ENCODE data around the gene NKPD1.

NKPD1 gene

GRCh38 chr19:45128146-45128545 lies 32.6 kb downstream of the NKPD1 start:
- in situ Hi-C loops (cut with MboI; ENCODE audit: low sequenced_read_pairs, unreplicated experiment) = no loop called here
- TF ChIP-seq, protein P1, sequence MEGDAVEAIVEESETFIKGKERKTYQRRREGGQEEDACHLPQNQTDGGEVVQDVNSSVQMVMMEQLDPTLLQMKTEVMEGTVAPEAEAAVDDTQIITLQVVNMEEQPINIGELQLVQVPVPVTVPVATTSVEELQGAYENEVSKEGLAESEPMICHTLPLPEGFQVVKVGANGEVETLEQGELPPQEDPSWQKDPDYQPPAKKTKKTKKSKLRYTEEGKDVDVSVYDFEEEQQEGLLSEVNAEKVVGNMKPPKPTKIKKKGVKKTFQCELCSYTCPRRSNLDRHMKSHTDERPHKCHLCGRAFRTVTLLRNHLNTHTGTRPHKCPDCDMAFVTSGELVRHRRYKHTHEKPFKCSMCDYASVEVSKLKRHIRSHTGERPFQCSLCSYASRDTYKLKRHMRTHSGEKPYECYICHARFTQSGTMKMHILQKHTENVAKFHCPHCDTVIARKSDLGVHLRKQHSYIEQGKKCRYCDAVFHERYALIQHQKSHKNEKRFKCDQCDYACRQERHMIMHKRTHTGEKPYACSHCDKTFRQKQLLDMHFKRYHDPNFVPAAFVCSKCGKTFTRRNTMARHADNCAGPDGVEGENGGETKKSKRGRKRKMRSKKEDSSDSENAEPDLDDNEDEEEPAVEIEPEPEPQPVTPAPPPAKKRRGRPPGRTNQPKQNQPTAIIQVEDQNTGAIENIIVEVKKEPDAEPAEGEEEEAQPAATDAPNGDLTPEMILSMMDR (IDR thresholded peaks at IDR 0.05; ENCODE audit: borderline replicate concordance, control extremely low read depth, extremely low read depth, insufficient read depth, missing control alignments) = no peak
- DNase-seq (ENCODE audit: low spot score) = no peak

DNA sequence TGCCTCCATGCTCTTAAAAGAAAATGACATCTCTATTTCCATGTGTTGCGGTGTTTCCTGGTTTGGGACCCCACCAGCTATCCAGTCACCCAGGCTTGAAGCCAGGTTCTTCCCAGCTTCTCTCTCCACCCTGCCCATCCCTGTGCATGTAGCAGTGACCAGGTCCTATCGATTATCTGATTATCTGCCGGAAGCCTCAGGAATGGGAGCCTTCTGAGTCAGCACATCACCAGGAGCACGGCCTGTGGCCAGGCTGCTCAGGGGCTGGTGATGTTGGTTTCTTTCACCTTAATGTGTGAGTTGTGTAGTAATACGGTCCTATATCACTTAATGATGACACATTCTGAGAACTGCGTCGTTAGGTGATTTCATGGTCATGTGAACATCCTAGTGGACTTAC lies 34.1 kb downstream of the NKPD1 start:
- TF ChIP-seq, protein P1 (IDR thresholded peaks at IDR 0.05; ENCODE audit: borderline replicate concordance, control extremely low read depth, extremely low read depth, insufficient read depth, missing control alignments) = no peak
- DNase-seq (ENCODE audit: low spot score) = no peak
- in situ Hi-C loops (cut with MboI; ENCODE audit: low sequenced_read_pairs, unreplicated experiment) = no loop called here

DNA sequence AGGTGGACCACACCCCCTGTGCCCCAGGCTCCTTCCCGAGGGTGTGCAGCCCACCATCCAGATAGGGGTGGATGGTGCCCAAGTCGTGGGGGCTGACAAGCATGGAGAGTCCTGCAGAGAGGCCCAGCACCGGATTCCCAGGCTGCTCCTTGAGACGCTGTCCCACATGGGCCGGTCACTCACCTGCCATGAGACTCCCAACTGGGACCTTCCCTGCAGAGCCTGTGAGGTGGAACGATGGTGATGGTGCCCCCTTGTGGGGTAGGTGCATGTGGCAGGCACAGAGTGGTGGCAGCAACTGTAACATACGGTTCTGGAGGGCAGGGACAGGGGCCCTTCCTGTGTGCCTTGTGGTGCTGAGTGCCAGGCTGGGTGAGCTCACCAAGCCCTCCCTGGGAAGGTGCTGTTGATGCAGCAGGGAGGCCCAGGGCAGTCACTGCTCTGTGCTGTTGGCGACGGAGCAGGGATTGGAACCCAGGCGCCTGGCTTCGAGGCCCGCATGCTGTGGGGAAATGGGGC lies 34.7 kb downstream of the NKPD1 start:
- TF ChIP-seq, protein P1 (IDR thresholded peaks at IDR 0.05; ENCODE audit: borderline replicate concordance, control extremely low read depth, extremely low read depth, insufficient read depth, missing control alignments) = peak; percentile 85
- in situ Hi-C loops (cut with MboI; ENCODE audit: low sequenced_read_pairs, unreplicated experiment) = no loop called here
- DNase-seq (ENCODE audit: low spot score) = peak; percentile 78

DNA sequence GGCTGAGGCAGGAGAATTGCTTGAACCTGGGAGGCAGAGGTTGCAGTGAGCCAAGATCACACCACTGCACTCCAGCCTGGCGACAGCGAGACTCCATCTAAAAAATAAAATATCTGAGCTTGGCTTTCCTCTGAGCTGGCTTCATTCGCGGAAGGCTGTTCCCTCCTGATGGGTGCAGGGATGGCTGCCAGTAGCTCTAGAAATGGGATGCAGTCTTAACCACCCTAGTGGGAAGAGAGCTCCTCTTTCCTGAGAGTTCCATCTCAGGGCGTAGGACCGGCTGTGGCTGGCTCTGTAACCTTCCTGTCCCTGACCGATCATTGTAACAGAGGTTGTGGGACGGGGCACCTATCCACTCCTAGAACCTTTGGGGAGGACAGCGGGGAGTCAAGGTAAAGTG lies 35.4 kb downstream of the NKPD1 start:
- in situ Hi-C loops (cut with MboI; ENCODE audit: low sequenced_read_pairs, unreplicated experiment) = no loop called here

GRCh38 chr19:45124021-45124420 lies 36.8 kb downstream of the NKPD1 start:
- DNase-seq (ENCODE audit: low spot score) = no peak
- TF ChIP-seq, protein P1 (IDR thresholded peaks at IDR 0.05; ENCODE audit: borderline replicate concordance, control extremely low read depth, extremely low read depth, insufficient read depth, missing control alignments) = no peak
- in situ Hi-C loops (cut with MboI; ENCODE audit: low sequenced_read_pairs, unreplicated experiment) = no loop called here

More for the DNA sequence above, 35.4 kb downstream of the NKPD1 start:
- DNase-seq (ENCODE audit: low spot score) = no peak
- TF ChIP-seq, protein P1 (IDR thresholded peaks at IDR 0.05; ENCODE audit: borderline replicate concordance, control extremely low read depth, extremely low read depth, insufficient read depth, missing control alignments) = no peak

GRCh38 chr19:45123440-45123850 lies 37.3 kb downstream of the NKPD1 start:
- TF ChIP-seq, protein P1 (IDR thresholded peaks at IDR 0.05; ENCODE audit: borderline replicate concordance, control extremely low read depth, extremely low read depth, insufficient read depth, missing control alignments) = no peak
- in situ Hi-C loops (cut with MboI; ENCODE audit: low sequenced_read_pairs, unreplicated experiment) = no loop called here
- no peak for DNase-seq (ENCODE audit: low spot score)

All from GM13976 (cell line).